Right ventricle myocardium superior (tissue), 1 donor: ENCODE measurements around the gene EPAS1. TPM values are rescaled to one million over a fixed set of nuclear protein-coding genes. Genes with fewer than 3 reads are reported as not detected.

Source experiments
- ATAC-seq: fragments of 200-7000 bp; cut with Tn5 transposase; one replicate; pipeline ENCODE4 v1.9.1; 2020; ENCODE audit warnings: mild to moderate bottlenecking; ENCODE audit not compliant: poor library complexity
- DNase-seq: peaks from one replicate; pipeline ENCODE4 v3.0.0-alpha.2; 2020
- intact Hi-C: fragments of 100-400 bp; cut with DNase I; formaldehyde crosslinking; loops from one replicate; pipeline ENCODE4 v1.11.2; 2022
- total RNA-seq: library from RNA; stranded (reverse); fragmentation: NEBNext Ultra II Directional; extraction: Animal tissue kit (Norgen Biotek cat#: 25700); gene quantifications from one replicate; pipeline ENCODE4 v1.2.1, GENCODE V29; 2021
- donor health status: DM: no; HTN: yes; CAD: no; lungs with severe emphysema.

Gene EPAS1
- total RNA-seq, 1 donor from 2014 or later: 200 TPM

DNA sequence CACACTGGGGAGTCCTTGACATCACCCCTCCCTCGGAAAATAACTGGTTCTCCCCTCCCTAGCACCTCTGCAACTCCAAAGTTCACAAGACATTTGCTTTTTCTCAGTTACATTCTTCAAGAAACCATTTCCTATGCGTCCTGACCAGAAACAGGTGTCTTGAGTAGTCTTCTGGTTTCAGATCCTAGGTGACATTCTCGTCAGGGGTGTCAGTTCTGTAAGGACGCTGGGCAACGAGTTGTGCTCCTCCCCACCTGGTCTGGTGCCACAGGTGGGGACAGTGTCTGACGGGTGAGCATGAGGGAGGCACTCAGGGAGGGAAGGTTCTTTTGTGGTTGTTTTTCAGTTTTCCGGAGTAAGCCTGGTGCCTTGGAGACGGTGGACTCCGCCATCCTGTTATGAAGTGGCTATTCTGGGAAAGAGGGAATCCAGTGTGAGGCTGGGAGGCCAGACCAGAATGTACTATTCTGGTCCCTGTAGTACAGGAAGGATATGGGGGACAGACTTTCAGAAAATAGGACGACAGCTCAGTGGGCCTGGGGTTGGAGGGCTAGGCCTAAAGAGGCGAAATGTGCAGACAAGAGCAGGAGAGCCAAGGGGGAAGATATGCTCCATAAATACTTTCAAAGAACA is 50.6 kb downstream of the EPAS1 start:
- ATAC-seq (no peak), DNase-seq (no peak)
- intact Hi-C loops: no loop called here

GRCh38 chr2:46349115-46349547 is 51.9 kb downstream of the EPAS1 start:
- intact Hi-C loops: no loop called here
- no peak for ATAC-seq
- no peak for DNase-seq

DNA sequence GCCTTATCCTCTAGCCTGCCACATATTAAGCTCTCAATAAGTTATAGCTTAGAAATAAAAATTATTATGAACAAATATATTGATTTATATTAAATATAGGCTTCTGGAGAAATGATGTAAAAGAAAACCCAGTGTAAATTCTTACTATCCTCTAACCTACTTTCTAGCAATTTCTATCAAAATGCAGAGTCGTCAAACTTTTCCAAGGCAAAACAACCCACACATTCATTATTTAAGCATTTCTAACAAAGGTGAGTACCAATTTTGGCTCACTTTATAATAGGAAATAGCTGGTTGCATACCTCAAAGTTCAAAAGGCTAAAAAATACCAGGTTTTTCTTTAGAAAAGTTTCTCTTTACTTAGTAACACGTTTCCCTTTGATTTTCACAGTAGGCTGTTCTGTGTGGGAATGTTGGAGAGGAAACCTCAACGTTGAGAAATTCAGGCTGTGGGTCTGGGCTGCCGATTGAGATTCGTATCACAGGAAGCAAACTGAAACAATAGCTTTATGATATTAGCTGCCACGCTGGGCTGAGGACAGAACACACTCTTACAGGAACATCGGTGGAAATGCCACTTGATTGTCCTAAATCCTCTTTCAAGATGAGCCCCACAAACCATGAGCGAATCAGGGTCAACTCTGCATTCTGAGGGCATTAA is 53.0 kb downstream of the EPAS1 start:
- no peak for DNase-seq
- intact Hi-C loops: loop anchor here (5.0 kb wide), 1 partner anchor 118 kb away; no protein-coding TSS in a partner anchor
- ATAC-seq: no peak

- intact Hi-C loops: loop anchor here (5.0 kb wide), 1 partner anchor 119 kb away; no protein-coding TSS in a partner anchor
- no peak for ATAC-seq
- no peak for DNase-seq
These were observed 54.0 kb downstream of the EPAS1 start for GRCh38 chr2:46351098-46351749.

DNA sequence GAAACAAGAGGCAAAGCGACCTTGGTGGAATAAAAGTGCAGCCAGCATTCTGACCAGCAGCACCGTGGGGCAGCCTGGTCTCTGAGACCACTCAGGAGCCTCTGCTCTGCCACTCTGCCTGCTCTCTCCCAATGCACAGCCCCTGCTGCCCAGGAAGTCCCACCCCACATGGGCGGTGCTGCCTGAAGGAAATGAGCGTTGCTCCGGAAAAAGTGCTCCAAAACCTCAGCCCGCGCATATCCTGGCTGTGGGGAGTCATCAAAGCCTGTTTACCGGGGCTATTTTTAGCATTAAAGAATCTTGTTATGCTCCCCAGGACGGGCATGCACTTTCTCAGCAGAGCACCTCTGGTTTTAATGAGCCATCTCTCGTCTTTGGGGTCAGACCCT is 54.5 kb downstream of the EPAS1 start:
- intact Hi-C loops: loop anchor here (5.0 kb wide), 1 partner anchor 119 kb away; no protein-coding TSS in a partner anchor

GRCh38 chr2:46352621-46353020 is 55.4 kb downstream of the EPAS1 start:
- DNase-seq (peak; percentile 63), ATAC-seq (peak; percentile 64)
- intact Hi-C loops: loop anchor here (5.0 kb wide), 1 partner anchor 120 kb away; no protein-coding TSS in a partner anchor

More for the DNA sequence above, 54.5 kb downstream of the EPAS1 start:
- DNase-seq (peak; percentile 77), ATAC-seq (peak; percentile 30)

GRCh38 chr2:46353509-46353908 is 56.3 kb downstream of the EPAS1 start:
- intact Hi-C loops: loop anchor here (5.0 kb wide), 1 partner anchor 121 kb away; no protein-coding TSS in a partner anchor
- ATAC-seq (no peak), DNase-seq (no peak)

DNA sequence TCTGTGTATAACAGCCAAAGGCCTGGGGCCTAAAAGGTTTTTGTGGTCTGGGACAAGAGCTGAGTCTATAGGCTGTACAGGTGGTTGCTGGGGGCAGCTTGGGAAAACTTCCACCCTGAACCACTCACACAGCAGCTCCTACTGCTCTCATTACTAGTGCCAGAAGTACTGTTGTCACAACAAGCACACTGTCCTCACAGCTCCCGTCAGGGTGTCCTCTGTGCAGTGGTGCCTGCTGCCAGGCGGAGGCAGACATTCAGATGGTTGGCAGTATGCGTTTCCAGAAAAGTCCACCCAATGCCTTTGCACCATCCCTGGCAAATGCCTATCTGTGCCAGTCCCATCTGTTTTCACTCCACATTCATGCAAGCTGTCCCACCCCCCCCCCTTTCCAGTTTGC is 58.5 kb downstream of the EPAS1 start:
- ATAC-seq (peak; percentile 72), DNase-seq (no peak)
- intact Hi-C loops: no loop called here

DNA sequence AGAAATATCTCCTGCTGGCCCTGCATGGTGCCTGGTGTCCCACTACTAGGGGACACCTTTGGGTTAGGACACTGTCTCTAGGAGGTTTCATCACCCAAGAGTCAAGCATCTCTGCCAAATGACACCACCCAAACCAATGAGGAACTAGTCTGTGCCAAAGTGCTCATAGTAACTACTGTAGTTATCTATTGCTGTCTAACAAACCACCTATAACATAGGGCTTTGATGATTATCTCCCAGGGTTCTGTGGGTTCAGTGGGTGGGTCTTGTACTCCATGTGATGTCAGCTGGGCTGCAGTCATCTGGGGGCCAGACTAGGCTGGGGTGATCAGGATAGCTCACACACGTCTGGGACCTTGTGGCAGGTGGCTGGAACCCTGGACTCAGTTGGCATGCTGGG is 59.8 kb downstream of the EPAS1 start:
- no peak for ATAC-seq
- intact Hi-C loops: no loop called here
- no peak for DNase-seq

- no peak for ATAC-seq
These were observed 61.5 kb downstream of the EPAS1 start for GRCh38 chr2:46358713-46359112.

DNA sequence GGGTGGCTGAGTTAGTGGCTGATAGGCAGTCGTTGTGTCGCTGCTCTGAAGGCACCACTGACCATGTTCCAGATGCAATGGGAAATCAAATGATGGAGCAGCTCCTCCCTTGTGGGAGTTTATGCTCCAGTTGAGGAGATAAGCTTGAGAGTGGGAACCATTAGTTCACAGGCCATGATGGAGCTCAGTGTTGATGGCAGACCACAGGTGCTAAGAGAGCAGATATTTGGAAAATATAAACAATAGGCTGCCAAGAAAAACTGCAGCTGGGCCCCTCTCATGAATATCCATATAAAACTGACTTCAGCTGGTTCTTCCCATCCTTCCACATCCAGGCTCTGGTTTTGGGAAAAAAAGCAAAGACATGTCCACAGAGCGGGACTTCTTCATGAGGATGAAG is 63.1 kb downstream of the EPAS1 start:
- intact Hi-C loops: loop anchor here (5.0 to 10.0 kb wide), 3 partner anchors 63 to 348 kb away; partner anchors contain the start of gene EPAS1
- DNase-seq (no peak), ATAC-seq (no peak)

More at GRCh38 chr2:46358713-46359112, 61.5 kb downstream of the EPAS1 start:
- no peak for DNase-seq
- intact Hi-C loops: no loop called here

DNA sequence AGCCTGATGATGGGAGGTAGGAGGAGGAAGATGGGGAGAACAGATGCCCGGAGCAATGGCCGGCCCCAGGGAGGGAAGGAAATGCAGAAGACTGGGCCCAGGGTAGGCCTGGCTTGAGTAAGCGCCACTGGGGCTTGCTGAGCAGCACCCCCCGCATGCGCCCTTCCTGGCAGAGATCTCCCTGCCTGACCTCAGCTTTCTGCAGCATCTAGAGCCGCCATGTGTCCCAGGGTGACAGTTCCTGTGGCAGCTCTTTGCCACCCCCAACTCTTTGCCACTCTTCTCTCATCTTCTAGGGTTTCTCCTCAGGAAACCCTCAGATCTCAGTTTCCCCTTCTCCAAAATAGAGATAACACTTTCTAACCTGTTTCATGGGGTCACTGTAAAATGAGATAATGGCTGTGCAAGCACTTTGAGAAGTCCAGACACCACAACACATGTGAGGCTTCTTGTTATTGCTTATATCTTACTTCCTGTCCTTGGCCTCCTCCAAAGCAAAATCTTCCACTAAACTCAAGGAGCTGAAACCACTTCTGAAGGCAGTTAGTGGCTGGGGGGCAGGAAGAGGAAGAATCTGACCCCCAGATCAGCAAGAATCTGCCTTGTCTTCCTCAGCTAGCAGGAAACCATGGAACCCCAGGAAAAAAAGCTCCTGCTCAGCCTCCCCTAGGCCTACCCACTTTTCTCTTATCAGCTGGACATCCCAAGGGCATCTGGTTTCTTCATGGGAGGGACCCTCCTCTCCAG is 64.9 kb downstream of the EPAS1 start:
- intact Hi-C loops: loop anchor here (5.0 to 10.0 kb wide), 3 partner anchors 65 to 350 kb away; partner anchors contain the start of gene EPAS1
- no peak for ATAC-seq

DNA sequence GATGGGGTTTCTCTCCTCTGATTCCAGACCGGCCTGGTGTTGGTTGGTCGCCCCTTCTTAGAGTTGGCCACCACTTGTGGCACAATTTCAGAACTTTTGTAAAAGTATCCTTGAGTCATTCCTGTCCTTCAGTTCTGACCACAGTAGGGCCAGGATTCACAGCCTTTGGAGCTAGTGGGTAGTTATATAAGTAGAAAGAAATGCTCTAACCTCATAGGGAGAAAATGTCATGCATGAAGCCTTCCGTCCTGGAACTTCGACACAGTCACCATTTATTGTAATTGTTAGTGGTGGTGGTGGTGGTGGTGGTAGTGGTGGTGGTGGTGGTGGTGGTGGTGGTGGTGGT is 65.4 kb downstream of the EPAS1 start:
- intact Hi-C loops: loop anchor here (5.0 to 10.0 kb wide), 3 partner anchors 65 to 350 kb away; partner anchors contain the start of gene EPAS1
- DNase-seq (no peak), ATAC-seq (no peak)

More for the DNA sequence above, 64.9 kb downstream of the EPAS1 start:
- DNase-seq: no peak

- intact Hi-C loops: loop anchor here (5.0 to 10.0 kb wide), 3 partner anchors 66 to 351 kb away; partner anchors contain the start of gene EPAS1
- DNase-seq: no peak
- peak; percentile 29 for ATAC-seq
These were observed 66.4 kb downstream of the EPAS1 start for GRCh38 chr2:46363535-46364170.

GRCh38 chr2:46364797-46365457 is 67.7 kb downstream of the EPAS1 start:
- DNase-seq: no peak
- intact Hi-C loops: loop anchor here (5.0 to 10.0 kb wide), 3 partner anchors 68 to 353 kb away; partner anchors contain the start of gene EPAS1
- peak; percentile 69 for ATAC-seq

- no peak for ATAC-seq
- intact Hi-C loops: loop anchor here (10.0 kb wide), 1 partner anchor 301 kb away; no protein-coding TSS in a partner anchor
- DNase-seq: no peak
These were observed 68.9 kb downstream of the EPAS1 start for GRCh38 chr2:46365913-46366667.

GRCh38 chr2:46366668-46367052 is 69.5 kb downstream of the EPAS1 start:
- no peak for ATAC-seq
- no peak for DNase-seq
- intact Hi-C loops: loop anchor here (10.0 kb wide), 1 partner anchor 302 kb away; no protein-coding TSS in a partner anchor
